Body of pancreas (tissue), 4 donors: ENCODE results near the gene KLHL29. TPM values are rescaled to one million over a fixed set of nuclear protein-coding genes. Genes with fewer than 3 reads are reported as not detected.

Experiments
- ATAC-seq: fragments of 150-250 bp; one replicate; pipeline ENCODE4 v1.9.1; 2016
- DNase-seq, 4 donors: peaks; one replicate each; pipeline ENCODE4 v3.0.0-alpha.2; 2019
- H3K27ac ChIP-seq, 4 donors: fragments of 200-600 bp; sonication (generic); 1 replicate in 3 of 4; 2 replicates in 1 of 4; pipeline versions ENCODE4 v1.5.1 to v1.6.1; 2016 to 2019; ENCODE audit warnings: mild to moderate bottlenecking in 1 of 4, mixed read lengths in 1 of 4, moderate library complexity in 1 of 4
- H3K27me3 ChIP-seq, 2 donors: fragments of 200-600 bp; sonication (generic); one replicate each; pipeline ENCODE4 v1.6.0; 2016; ENCODE audit warnings: mild to moderate bottlenecking in 1 of 2
- H3K36me3 ChIP-seq, 2 donors: fragments of 200-600 bp; sonication (generic); replicated peaks in 1 of 2; 2 replicates each; pipeline ENCODE4 v1.5.1; 2016; ENCODE audit warnings: low read depth in 2 of 2; ENCODE audit not compliant: insufficient read depth in 1 of 2
- H3K4me1 ChIP-seq: fragments of 200-600 bp; sonication (generic); one replicate; pipeline ENCODE4 v1.6.0; 2016
- H3K4me3 ChIP-seq, 2 donors: fragments of 200-600 bp; sonication (generic); 1 replicate in 1 of 2; 2 replicates in 1 of 2; pipeline ENCODE4 v1.5.1; 2016 to 2019
- H3K9me3 ChIP-seq, 3 donors: fragments of 200-600 bp; sonication (generic); 1 replicate in 2 of 3; 2 replicates in 1 of 3; pipeline ENCODE4 v1.5.1; 2016
- POLR2A ChIP-seq, 3 donors: fragments of 450-650 bp; IDR thresholded peaks; one replicate each; pipeline ENCODE4 v1.6.1; 2016; ENCODE audit warnings: antibody characterized with exemption in 3 of 3, mild to moderate bottlenecking in 2 of 3
- WGBS, 2 donors: methylation state at CpG; one replicate each; pipeline ENCODE4 v1.1.5; 2017; 5-methylcytosine and 5-hydroxymethylcytosine counted together
- intact Hi-C: fragments of 100-400 bp; cut with DNase I; formaldehyde crosslinking; loops from one replicate; pipeline ENCODE4 v1.15.1; 2023
- total RNA-seq, 2 donors: library from RNA; depleted of rRNA; stranded (reverse); fragments of >200 nt; gene quantifications; one replicate each; pipeline ENCODE4 v1.1.0, GENCODE V29; 2016
- TF ChIP-seq, protein P1 (sequence below), 7 experiments: fragments of 450-650 bp in 4 of 7; fragments of 200-600 bp in 3 of 7; sonication (generic) in 3 of 7; IDR thresholded peaks; one replicate each; pipeline ENCODE4 v1.5.1; 2016 to 2019; ENCODE audit warnings: antibody characterized with exemption in 7 of 7

Gene KLHL29
- total RNA-seq, 2 donors from 2014 or later, result 4.0 to 4.4 TPM

- H3K4me1 ChIP-seq, result peaks cover 8% of the 10 kb centered on the region
- no peak overlapping the region for H3K27ac ChIP-seq
- no peak overlapping the region for H3K4me3 ChIP-seq
- H3K9me3 ChIP-seq, result no peaks in the 10 kb centered on the region
- TF ChIP-seq, protein P1, sequence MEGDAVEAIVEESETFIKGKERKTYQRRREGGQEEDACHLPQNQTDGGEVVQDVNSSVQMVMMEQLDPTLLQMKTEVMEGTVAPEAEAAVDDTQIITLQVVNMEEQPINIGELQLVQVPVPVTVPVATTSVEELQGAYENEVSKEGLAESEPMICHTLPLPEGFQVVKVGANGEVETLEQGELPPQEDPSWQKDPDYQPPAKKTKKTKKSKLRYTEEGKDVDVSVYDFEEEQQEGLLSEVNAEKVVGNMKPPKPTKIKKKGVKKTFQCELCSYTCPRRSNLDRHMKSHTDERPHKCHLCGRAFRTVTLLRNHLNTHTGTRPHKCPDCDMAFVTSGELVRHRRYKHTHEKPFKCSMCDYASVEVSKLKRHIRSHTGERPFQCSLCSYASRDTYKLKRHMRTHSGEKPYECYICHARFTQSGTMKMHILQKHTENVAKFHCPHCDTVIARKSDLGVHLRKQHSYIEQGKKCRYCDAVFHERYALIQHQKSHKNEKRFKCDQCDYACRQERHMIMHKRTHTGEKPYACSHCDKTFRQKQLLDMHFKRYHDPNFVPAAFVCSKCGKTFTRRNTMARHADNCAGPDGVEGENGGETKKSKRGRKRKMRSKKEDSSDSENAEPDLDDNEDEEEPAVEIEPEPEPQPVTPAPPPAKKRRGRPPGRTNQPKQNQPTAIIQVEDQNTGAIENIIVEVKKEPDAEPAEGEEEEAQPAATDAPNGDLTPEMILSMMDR (IDR thresholded peaks at IDR 0.05), result no peak
- no peak for TF ChIP-seq POLR2A (IDR thresholded peaks at IDR 0.05)
- H3K27me3 ChIP-seq, result no peaks in the 10 kb centered on the region
- DNase-seq (no peak), ATAC-seq (no peak)
- 78 to 86% methylated on average over 2 of the region's 2 CpGs for WGBS, 2 donors
- intact Hi-C loops, result no loop called here
- no peaks in the 10 kb centered on the region for H3K36me3 ChIP-seq
Measured at GRCh38 chr2:23430263-23430662, 45.3 kb downstream of the KLHL29 start.

DNA sequence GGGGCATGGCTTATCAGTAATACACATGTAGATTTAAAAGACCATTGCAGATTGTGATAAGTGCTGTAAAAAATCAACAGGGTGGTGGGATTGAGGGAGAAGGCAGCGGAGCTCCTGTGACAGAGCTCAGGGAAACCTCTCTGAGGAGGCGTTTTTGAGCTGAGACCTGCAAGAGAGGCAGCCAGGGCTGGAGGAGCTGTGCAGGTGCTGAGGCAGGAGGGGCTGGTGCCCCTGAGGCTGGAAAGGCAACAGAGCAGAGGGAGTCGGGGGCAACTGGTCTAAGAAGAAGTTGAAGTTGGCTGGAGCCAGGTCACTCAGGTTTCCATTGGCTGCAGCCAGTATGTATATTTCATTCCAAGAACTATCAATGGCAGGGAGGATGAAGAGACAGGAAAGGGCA, 47.6 kb downstream of the KLHL29 start:
- WGBS, 2 donors, result 56 to 68% methylated on average over 3 of the region's 3 CpGs
- intact Hi-C loops, result no loop called here
- H3K27me3 ChIP-seq, result no peaks in the 10 kb centered on the region
- no peak overlapping the region for H3K4me3 ChIP-seq
- no peaks in the 10 kb centered on the region for H3K9me3 ChIP-seq
- ATAC-seq (no peak), DNase-seq (no peak)
- H3K27ac ChIP-seq, result no peak overlapping the region
- no peaks in the 10 kb centered on the region for H3K36me3 ChIP-seq
- no peaks in the 10 kb centered on the region for H3K4me1 ChIP-seq
- no peak for TF ChIP-seq POLR2A (IDR thresholded peaks at IDR 0.05)
- TF ChIP-seq, protein P1 (IDR thresholded peaks at IDR 0.05), result no peak

DNA sequence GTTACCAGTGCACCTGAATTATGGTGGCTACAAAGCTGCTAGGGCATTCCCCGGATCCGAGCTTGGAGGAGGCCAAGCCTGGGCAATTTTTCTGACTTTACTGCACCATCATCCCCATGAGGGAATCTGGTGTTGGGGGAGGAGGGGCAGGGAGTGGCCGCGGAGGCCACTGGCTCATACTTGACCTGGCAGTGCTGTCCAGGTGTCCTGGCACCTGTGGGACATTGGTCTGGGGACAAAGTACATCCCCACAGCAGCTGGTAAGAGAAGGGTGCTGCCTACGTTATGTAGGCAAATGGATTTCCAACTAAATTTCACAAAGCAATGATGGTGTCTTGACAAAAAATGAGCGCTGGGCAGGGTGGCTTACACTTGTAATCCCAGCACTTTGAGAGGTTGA, 48.3 kb downstream of the KLHL29 start:
- no peaks in the 10 kb centered on the region for H3K27me3 ChIP-seq
- no peaks in the 10 kb centered on the region for H3K9me3 ChIP-seq
- DNase-seq, result no peak
- H3K27ac ChIP-seq, result no peak overlapping the region
- H3K4me3 ChIP-seq, result no peak overlapping the region
- no peak for TF ChIP-seq POLR2A (IDR thresholded peaks at IDR 0.05)
- TF ChIP-seq, protein P1 (IDR thresholded peaks at IDR 0.05), result no peak
- H3K36me3 ChIP-seq, result no peaks in the 10 kb centered on the region
- 82 to 87% methylated on average over 5 to 6 of the region's 6 CpGs for WGBS, 2 donors
- ATAC-seq, result no peak
- H3K4me1 ChIP-seq, result no peaks in the 10 kb centered on the region
- intact Hi-C loops, result no loop called here

- ATAC-seq (no peak), DNase-seq (peak in 1 of 4 donors; percentile 8)
- Histone ChIP-seq H3K27me3 (no peaks in the 10 kb centered on the region), H3K9me3 (no peaks in the 10 kb centered on the region), H3K36me3 (no peaks in the 10 kb centered on the region), H3K4me1 (no peaks in the 10 kb centered on the region), H3K4me3 (no peak overlapping the region), H3K27ac (no peak overlapping the region)
- intact Hi-C loops, result no loop called here
- 52 to 58% methylated on average over 4 to 6 of the region's 6 CpGs for WGBS, 2 donors
- TF ChIP-seq, protein P1 (IDR thresholded peaks at IDR 0.05), result no peak
- no peak for TF ChIP-seq POLR2A (IDR thresholded peaks at IDR 0.05)
Measured at GRCh38 chr2:23434721-23435121, 49.7 kb downstream of the KLHL29 start.

DNA sequence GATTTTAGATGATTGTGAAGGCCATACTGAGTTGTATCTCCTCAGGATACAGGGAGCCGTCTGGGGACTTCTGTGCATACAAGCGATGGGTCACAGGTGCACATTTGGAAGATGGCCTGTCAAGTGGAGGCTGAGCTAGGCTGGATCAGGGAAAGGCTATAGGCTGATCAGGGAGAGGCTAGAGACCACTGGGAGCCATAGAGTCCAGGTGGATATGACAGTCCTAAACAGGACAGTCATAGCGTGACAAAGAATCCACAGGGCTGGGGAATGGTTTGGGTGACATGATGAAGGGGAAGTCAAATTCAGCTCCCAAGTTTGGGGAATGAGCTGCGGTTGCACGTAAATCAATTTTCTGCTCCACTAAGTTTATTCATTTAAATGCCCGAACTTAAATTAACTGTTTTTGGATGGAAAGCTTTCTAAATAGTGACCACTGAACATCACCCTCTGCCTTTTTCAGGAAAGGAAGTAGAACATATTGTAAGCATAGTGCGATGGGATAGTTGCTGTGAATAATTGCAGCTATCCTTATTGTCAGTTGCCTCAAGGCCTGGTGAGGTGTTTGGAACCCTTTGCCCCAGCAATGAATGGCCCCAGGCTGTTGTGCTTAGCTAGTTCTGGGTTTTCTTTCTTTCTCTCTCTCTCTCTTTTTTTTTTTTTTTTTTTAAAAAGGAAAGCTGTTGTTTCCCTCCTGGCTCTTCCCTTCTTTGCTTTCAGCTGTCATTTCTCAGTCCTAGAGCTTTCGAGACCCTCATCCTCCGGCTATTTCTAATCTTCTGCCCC, 50.5 kb downstream of the KLHL29 start:
- Histone ChIP-seq H3K4me3 (no peak overlapping the region), H3K27me3 (no peaks in the 10 kb centered on the region), H3K27ac (no peak overlapping the region), H3K36me3 (no peaks in the 10 kb centered on the region), H3K9me3 (no peaks in the 10 kb centered on the region), H3K4me1 (no peaks in the 10 kb centered on the region)
- WGBS, 2 donors, result 81 to 82% methylated on average over 9 of the region's 9 CpGs
- intact Hi-C loops, result no loop called here
- ATAC-seq, result no peak
- no peak for DNase-seq
- TF ChIP-seq, protein P1 (IDR thresholded peaks at IDR 0.05), result no peak
- no peak for TF ChIP-seq POLR2A (IDR thresholded peaks at IDR 0.05)
